GM18508 (cell line): ENCODE measurements around the gene CYP2C9.
"Not testable (repeated sequence)": the region's sequence is repeated elsewhere in the genome, so short reads cannot be mapped to it uniquely, and the experiment has no call there.

ENCODE experiments used
- ATAC-seq: cut with Tn5 transposase; IDR thresholded peaks from one replicate; pipeline ENCODE4 v1.9.1; 2021; ENCODE audit warnings: moderate number of reproducible peaks; ENCODE audit not compliant: insufficient read depth, unreplicated experiment

Gene CYP2C9

DNA sequence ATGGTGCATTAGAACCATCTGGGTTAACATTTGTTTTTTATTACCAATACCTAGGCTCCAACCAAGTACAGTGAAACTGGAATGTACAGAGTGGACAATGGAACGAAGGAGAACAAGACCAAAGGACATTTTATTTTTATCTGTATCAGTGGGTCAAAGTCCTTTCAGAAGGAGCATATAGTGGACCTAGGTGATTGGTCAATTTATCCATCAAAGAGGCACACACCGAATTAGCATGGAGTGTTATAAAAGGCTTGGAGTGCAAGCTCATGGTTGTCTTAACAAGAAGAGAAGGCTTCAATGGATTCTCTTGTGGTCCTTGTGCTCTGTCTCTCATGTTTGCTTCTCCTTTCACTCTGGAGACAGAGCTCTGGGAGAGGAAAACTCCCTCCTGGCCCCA is at the start of gene CYP2C9:
TSS of gene CYP2C9 (plus strand) at position 276 of the 400 bp plus-strand sequence. CDS start at position 301, 25 bp downstream.
- ATAC-seq, result no peak

DNA sequence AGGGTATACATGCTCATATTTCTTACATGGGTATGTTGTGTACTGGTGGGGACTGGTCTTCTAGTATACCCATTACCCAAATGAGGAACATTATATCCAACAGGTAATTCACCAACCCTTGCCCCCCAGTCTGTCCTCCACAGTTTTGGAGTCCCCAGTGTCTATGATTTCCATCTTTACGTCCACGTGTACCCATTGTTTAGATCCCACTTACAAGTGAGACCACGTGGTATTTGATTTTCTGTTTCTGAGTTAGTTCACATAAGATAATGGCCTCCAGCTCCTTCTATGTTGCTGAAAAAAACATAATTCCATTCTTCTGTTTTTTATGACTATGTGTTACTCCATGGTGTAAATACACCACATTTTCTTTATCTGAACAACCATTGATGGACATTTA is 49.3 kb upstream of the CYP2C9 start:
- ATAC-seq, result no peak

DNA sequence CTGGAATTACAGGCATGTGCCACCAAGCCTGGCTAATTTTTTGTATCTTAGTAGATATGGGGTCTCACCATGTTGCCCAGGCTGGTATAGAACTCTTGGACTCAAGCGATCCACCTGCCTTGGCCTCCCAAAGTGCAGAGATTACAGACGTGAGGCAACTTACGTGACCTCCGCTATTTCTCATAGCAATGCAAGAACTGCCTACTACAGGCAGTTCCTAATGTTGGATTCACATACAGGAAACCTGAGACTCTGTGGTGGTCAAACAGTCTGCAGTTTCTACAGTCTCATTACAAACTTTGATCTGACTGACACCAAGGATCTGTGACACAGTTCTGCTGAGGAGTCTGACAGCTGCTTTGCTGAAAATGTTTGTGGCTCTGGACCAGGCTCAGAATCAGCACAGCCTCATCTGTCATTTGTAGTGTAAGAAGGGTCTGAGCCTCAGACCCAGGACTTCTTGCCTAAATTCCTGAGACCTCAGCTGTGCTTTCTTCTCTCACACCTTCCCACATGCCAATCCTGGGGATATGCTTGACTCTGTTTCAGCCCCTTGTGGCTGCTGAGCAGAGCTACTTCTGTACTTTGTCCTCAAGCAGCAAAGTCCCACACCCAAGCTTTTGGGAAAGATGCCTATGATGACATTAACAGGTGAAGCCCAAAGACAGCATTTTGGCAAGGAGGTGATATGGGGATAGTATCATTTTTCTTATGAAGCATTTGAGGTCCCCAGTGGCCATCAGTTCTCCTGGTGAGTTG is 48.0 kb upstream of the CYP2C9 start:
- ATAC-seq, result no peak

DNA sequence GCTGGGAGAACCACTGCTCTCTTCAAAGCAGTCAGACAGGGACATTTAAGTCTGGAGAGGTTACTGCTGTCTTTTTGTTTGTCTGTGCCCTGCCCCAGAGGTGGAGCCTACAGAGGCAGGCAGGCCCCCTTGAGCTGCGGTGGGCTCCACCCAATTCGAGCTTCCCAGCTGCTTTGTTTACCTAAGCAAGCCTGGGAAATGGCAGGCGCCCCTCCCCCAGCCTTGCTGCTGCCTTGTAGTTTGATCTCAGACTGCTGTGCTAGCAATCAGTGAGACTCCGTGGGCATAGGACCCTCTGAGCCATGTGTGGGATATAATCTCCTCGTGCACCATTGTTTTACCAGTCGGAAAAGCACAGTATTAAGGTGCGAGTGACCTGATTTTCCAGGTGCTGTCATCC is 40.0 kb upstream of the CYP2C9 start:
- not testable (repeated sequence) for ATAC-seq

DNA sequence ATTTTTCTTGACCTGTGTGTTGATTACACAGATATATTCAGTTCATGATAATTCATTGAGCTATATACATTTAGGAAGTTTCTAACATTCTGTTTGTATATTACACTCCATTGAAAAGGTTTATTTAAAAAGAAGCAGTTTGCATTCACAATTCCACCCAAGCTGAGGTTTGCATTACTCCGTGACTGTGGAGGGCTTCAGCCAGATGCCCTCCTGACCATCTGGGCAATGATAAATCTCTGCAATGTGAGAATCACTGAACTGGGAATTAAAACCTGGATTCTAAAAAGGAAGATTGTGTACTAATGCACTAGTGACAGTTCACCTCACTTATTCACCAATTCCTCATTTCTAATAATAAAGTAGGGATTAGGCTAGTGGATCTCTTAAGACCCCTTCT is 36.4 kb upstream of the CYP2C9 start:
- no peak for ATAC-seq

DNA sequence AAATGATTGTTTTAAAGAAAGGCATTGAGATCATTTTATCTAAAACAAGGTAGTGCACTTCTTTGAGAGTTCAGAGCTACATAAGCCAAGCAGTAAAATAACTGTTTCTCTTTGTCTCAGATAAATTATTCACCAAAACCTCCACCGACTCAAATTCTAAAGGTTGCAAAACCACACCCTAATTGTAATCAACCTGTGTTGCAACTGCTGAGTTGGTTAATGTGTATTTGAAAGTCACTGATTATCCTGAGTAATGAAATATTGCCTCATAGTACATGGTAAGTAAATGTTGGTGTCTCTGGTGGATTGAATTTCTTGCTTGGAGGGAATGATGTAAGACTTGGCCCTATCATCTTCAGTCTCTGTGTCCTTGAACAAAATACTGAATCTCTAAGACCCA is 35.9 kb upstream of the CYP2C9 start:
- ATAC-seq, result no peak

DNA sequence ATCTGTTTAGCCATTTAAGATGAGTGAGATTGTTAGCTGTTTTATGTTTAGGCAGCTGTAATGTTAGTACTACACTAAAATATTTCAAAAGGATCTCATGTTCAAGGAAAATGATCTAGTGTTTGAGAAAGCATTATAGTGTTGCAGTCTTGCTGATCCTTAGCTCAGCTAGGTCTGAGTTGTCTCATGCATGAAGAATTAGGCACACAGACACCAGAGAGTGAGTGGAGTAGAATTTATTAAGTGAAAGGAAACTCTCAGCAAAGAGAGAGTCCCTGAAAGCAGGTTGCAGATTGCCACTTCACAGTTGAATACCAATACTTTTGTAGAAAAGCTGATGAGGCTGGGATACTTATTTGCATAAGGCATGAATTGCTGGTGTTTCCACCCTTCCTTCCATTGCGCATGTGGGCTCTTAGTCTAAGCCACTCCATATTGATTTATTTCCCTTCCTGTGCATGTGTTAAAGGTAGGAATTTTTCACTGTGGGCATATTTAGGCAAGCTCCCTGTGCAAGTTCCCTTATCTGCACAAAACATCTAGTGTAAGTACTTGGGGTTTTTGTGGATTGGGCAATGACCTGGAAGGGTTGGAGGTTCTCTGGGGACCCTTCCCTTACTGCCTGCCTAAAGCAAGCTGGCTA is 33.8 kb upstream of the CYP2C9 start:
- ATAC-seq, result not testable (repeated sequence)

DNA sequence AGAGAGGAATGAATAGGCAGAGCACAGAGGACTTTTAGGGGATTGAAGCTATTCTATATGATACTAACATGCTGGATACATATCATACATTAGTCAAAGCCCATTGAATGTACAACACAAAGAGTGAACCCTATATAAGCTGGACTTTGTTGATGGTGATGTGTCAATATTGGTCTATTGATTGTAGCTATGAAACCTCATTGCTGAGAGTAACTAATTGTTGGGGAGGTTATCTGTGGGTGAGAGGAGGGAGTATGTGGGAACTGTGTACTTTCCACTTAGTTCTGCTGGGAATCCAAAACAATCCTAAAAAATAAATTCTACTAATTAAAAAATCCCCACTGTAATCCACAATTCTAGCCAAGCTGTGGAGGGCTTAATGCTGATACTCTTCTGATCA is 22.0 kb upstream of the CYP2C9 start:
- ATAC-seq, result no peak

DNA sequence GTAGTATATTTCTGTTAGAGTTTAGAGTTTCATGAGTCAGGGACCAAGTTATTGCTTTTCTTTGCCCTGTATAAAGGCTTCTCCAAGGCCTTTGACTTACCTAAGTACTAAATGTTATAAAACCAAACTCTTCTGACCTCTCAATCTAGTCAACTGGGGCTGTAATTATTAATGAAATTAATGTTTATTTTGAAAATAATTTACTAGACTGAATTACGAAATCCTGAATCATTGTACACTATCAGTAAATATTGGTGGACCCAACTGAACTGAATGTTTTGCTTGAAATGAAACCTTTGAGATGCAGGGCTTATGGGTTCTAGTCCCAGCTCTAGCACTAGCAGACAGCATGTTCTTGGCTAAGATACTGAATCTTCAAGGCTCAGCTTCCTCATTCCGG is 1.7 kb upstream of the CYP2C9 start:
- ATAC-seq, result no peak

DNA sequence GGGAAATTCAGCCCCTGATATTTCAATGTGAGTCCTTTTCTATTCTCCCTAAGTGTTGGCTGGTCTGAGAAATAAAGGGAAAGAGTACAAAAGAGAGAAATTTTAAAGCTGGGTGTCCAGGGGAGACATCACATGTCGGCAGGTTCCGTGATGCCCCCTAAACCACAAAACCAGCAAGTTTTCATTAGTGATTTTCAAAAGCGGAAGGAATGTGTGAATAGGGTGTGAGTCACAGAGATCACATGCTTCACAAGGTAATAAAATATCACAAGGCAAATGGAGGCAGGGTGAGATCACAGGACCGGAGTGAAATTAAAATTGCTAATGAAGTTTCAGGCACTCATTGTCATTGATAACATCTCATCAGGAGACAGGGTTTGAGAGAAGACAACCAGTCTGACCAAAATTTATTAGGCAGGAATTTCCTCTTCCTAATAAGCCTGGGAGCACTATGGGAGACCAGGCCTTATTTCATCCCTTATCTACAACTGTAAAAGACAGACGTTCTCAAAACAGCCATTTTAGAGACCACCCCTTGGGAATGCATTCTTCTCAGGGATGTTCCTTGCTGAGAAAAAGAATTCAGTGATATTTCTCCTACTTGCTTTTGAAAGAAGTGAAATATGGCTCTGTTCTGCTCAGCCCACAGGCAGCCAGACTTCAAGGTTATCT is 5.1 kb downstream of the CYP2C9 start:
- not testable (repeated sequence) for ATAC-seq

DNA sequence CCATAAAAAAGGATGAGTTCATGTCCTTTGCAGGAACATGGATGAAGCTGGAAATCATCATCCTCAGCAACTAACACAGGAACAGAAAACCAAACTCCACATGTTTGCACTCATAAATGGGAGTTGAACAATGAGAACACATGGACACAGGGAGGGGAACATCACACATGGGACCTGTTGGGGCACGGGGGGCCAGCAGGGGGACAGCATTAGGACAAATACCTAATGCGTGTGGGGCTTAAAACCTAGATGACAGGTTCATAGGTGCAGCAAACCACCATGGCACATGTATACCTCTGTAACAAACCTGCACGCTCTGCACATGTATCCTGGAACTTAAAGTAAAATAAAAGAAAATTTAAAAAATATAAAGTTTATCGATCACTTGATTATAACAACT is 7.7 kb downstream of the CYP2C9 start:
- not testable (repeated sequence) for ATAC-seq

DNA sequence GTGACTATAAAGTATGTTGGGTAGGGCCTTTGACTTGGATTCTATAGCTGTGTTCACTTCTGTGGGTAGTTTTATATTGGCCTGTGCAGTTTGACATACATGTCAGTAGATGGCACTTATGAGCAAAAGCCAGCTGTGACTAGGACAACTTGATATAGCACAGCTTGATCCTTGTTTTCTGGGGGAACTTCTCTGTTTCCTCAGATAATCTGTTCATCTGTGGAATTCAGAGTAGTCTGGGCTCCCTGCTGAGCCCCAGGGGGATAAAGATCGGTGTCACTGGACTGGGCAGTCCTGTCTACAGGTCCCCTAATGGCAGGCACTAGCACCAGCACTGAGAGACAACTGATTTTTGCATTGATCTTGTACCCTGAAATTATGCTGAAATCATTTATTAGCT is 25.4 kb downstream of the CYP2C9 start:
- ATAC-seq, result no peak

DNA sequence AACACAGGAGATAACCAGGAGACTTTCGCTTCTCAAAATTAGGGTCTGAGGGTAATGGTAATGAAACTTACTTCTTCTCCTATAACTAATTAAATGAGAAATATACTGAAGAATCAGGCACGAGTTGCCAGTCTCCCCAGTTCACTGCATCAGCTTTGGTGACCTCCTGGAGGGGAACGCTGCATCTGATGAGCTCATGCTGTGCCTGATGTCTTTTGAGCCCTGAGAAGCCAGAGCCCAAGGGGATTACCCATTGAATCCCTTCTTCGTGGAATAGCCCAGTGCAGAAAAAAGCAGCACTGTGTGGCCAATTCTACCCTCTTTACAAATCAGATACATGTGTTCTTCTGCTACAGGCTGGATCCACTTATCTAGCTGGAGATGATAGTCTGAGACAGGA is 45.1 kb downstream of the CYP2C9 start:
- ATAC-seq, result no peak

DNA sequence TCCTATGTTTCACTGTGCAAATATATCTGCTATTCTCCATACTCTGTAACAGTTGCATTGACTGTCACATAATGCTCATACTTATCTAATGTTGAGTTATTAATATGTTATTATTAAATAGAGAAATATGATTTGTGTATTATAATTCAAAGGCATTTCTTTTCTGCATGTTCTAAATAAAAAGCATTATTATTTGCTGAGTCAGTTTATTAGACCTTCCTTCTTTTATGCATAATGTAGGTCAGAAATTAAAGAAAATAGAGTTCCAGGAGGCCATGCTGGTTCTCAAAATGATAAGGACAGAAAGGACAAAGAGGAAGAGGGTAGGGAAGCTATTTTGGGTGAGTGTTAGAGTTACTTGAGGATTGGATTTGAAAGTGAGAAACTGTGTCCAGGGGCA is 50.7 kb downstream of the CYP2C9 start:
- no peak for ATAC-seq

DNA sequence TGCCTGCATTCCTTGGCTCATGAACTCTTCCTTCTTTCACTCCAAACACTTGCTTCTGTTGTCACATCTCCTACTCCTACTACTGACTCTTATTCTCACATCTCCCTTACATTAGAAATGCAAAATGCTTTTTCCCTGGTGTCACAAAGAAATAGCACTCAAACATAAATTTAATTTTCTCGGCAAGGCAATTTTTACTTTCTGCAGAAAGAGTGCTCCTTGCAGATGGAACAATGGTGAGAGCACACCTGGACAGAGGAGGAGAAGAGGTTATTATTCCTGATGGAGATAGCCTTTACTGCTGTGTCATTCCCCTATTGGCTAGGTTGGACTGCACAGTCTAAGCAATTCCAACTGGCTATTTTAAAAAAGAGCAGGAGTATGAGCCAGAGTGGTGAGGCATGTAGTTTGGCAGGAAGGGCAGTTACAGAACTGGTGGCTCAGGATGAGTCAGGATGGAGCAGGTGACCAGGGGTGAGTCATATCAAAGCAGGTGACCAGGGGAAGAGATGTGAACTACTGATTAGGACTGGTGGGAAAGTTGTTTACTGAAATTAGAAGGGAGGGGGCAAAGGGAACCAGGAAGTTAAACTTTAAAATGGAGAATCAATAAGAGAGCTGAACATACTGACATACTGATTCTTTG is 52.9 kb downstream of the CYP2C9 start:
- ATAC-seq, result no peak

DNA sequence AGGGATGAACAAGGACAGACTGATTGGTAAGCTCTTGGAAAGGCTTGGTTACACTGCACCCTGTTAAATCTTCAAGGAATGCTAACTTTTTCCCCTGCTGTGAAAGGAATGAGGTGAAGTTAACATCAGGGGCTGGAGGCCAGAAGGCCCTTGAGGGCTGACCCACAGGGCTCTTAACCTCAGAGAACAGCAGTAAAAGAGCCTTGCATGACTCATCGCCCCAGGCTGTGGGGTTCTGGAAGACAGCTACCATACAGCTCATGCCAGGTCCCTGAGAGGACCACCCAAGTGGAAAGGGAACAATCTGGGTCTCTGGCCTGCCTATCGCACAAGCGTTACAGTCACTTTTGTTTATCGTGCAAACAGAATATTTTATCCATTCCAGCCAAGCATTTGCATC is 54.4 kb downstream of the CYP2C9 start:
- no peak for ATAC-seq

DNA sequence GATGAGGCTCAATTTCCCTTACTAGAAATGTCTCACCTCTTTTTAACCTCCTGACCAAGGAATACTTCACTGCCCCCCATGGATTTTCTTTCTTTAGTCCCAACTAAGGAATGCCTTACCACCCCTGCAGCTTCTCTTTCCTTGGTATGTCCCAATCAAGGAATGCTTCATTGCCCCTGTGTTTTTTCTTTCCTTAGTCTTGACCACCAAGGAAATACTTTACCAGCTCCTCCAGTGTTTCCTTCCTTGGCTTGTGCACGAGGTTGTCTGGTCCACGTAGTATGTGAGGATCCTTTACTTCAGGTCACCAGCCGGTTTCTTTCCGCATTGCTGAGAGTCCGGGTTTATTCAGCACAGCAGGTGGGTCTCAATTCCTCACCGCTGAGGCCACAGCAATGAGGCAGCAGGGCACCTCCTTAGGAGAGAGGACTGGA is 59.3 kb downstream of the CYP2C9 start:
- no peak for ATAC-seq

DNA sequence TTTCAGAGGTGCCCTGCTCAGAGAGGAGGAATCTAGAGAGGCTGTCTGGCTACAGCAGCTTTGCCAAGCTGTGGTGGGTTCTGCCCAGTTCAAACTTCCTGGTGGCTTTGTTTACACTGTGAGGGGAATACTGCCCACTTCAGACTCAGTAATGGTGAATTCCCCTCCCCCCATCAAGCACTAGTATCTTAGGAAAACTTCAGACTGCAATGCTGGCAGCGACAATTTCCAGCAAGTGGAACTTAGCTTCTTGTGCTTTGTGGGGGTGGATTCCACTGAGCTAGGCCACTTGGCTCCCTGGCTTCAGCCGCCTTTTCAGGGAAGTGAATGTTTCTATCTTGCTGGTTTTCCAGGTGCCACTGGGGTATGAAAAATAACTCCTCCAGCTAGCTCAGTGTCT is 88.0 kb downstream of the CYP2C9 start:
- no peak for ATAC-seq

DNA sequence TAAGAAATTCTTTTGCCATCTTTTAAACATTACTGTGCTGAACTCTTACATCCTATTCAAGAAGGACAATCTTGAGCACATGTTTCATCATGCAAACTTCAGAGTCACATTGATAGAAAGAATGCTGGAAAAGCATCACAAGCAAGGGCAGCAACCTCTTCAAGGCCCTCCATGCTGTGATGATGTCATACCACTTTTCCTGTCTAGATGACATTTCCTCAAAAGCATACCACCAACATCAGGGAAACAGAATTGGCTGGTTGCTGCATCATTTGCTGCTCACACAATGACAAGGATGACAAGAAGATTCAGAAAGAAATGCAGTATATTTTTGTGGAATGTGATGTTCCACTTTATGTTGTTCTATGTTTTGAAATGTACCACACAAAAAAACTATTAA is 93.2 kb downstream of the CYP2C9 start:
- no peak for ATAC-seq

DNA sequence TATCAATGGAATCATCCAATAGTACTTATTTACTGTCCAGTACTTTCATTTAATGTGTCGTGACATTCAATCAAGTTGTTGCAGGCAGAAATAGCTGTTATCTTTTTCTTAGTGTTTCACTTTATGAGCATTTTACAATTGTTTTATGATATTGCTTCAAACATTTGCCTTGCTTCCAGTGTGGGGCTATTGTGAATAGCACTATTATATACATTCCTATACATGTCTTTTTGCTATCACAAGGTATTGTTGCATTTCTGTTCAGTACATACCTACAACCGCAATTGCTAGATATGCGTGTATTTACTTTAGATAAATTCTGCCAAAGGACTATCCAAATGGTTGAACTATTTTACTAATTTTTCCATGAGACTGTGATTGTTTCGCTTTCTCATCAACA is 95.9 kb downstream of the CYP2C9 start:
- no peak for ATAC-seq
